Liver (tissue), 9 donors: Measurements from ENCODE around the gene ZNF530. TPM values are rescaled to one million over a fixed set of nuclear protein-coding genes. Genes with fewer than 3 reads are reported as not detected.

Source experiments
- DNase-seq: peaks from one replicate; pipeline ENCODE4 v3.0.0-alpha.2; 2017; ENCODE audit warnings: low spot score
- H3K27ac ChIP-seq, 2 donors: one replicate each; pipeline ENCODE4 v1.7.0; 2013; ENCODE audit warnings: inconsistent platforms in 2 of 2, low read length in 2 of 2, control low read depth in 1 of 2, low read depth in 1 of 2, mild to moderate bottlenecking in 1 of 2
- H3K27me3 ChIP-seq, 4 donors: one replicate each; pipeline versions ENCODE4 v1.6.1 to v1.7.0; 2013; ENCODE audit warnings: low read length in 3 of 4, inconsistent platforms in 1 of 4, mild to moderate bottlenecking in 1 of 4, moderate library complexity in 1 of 4; ENCODE audit not compliant: control insufficient read depth in 4 of 4, insufficient read depth in 4 of 4
- H3K36me3 ChIP-seq, 4 donors: one replicate each; pipeline versions ENCODE4 v1.6.1 to v1.7.0; 2013; ENCODE audit warnings: low read length in 3 of 4, mild to moderate bottlenecking in 3 of 4, low read depth in 1 of 4, moderate library complexity in 1 of 4; ENCODE audit not compliant: control insufficient read depth in 4 of 4, insufficient read depth in 3 of 4
- H3K4me1 ChIP-seq, 4 donors: one replicate each; pipeline versions ENCODE4 v1.6.1 to v1.7.0; 2013; ENCODE audit warnings: low read length in 3 of 4, mild to moderate bottlenecking in 3 of 4, moderate library complexity in 1 of 4; ENCODE audit not compliant: control insufficient read depth in 4 of 4, insufficient read depth in 4 of 4
- H3K4me3 ChIP-seq, 3 donors: one replicate each; pipeline versions ENCODE4 v1.6.1 to v1.7.0; 2013; ENCODE audit warnings: low read length in 3 of 3, control low read depth in 1 of 3, low read depth in 1 of 3, mild to moderate bottlenecking in 1 of 3
- H3K9ac ChIP-seq, 2 donors: one replicate each; pipeline ENCODE4 v1.7.0; 2013; ENCODE audit warnings: low read length in 2 of 2, mild to moderate bottlenecking in 2 of 2, moderate library complexity in 2 of 2, control low read depth in 1 of 2, low read depth in 1 of 2
- H3K9me3 ChIP-seq, 4 donors: one replicate each; pipeline versions ENCODE4 v1.6.1 to v1.7.0; 2013; ENCODE audit warnings: low read length in 3 of 4; ENCODE audit not compliant: control insufficient read depth in 4 of 4
- EGR1 ChIP-seq, 2 donors: IDR thresholded peaks; 2 replicates each; pipeline ENCODE4 v1.6.1; 2016 to 2018; ENCODE audit warnings: antibody characterized with exemption in 2 of 2, low read depth in 2 of 2
- FOXA1 ChIP-seq: IDR thresholded peaks from 2 replicates; pipeline ENCODE4 v1.6.1; 2016; ENCODE audit warnings: antibody characterized with exemption
- FOXA2 ChIP-seq: IDR thresholded peaks from 2 replicates; pipeline ENCODE4 v1.6.1; 2016; ENCODE audit warnings: antibody characterized with exemption
- JUND ChIP-seq, 2 donors: IDR thresholded peaks; 2 replicates each; pipeline ENCODE4 v1.6.1; 2016; ENCODE audit warnings: antibody characterized with exemption in 2 of 2
- NR2F2 ChIP-seq: IDR thresholded peaks from 2 replicates; pipeline ENCODE4 v1.6.1; 2016; ENCODE audit warnings: antibody characterized with exemption
- RAD21 ChIP-seq, 2 donors: IDR thresholded peaks; 2 replicates each; pipeline ENCODE4 v1.6.1; 2016; ENCODE audit warnings: antibody characterized with exemption in 2 of 2, mild to moderate bottlenecking in 2 of 2
- SP1 ChIP-seq: IDR thresholded peaks from 2 replicates; pipeline ENCODE4 v1.6.1; 2018; ENCODE audit warnings: antibody characterized with exemption, mild to moderate bottlenecking
- TAF1 ChIP-seq: conservative IDR thresholded peaks from 2 replicates; pipeline ENCODE4 v1.6.1; 2016; ENCODE audit warnings: antibody characterized with exemption, mild to moderate bottlenecking
- YY1 ChIP-seq: IDR thresholded peaks from 2 replicates; pipeline ENCODE4 v1.6.1; 2016; ENCODE audit warnings: antibody characterized with exemption, mild to moderate bottlenecking
- WGBS: extraction: QIAGEN DNeasy Blood & Tissue Kit; methylation state at CpG from one replicate; pipeline ENCODE4 v1.1.7; 2013; 5-methylcytosine and 5-hydroxymethylcytosine counted together
- polyA plus RNA-seq, 2 donors: library from polyadenylated mRNA; stranded (reverse) in 1 of 2; unstranded in 1 of 2; fragments of 200-250 nt in 1 of 2; fragments of >200 nt in 1 of 2; fragmentation: Nextera tagmentation in 1 of 2; extraction: Ambion mirVana in 1 of 2; gene quantifications; one replicate each; pipeline versions ENCODE4 v1.2.1 to v1.2.3, GENCODE V29; 2013 to 2015
- total RNA-seq, 2 donors: library from RNA; depleted of rRNA; stranded (reverse); fragments of >200 nt; gene quantifications; one replicate each; pipeline ENCODE4 v1.2.3, GENCODE V29; 2014
- TF ChIP-seq, protein P1 (sequence below): fragments of 150-350 bp; IDR thresholded peaks from 2 replicates; pipeline ENCODE4 v1.5.1; 2017; ENCODE audit warnings: improper control_type of control experiment, low read depth, low read length; ENCODE audit not compliant: missing input control
- TF ChIP-seq, protein P2 (sequence below): IDR thresholded peaks from 2 replicates; pipeline ENCODE4 v1.6.1; 2016; ENCODE audit warnings: antibody characterized with exemption
- TF ChIP-seq, protein P3 (sequence below): IDR thresholded peaks from 2 replicates; pipeline ENCODE4 v1.6.1; 2016; ENCODE audit warnings: antibody characterized with exemption
- TF ChIP-seq, protein P4 (sequence below): IDR thresholded peaks from 2 replicates; pipeline ENCODE4 v1.6.1; 2016; ENCODE audit warnings: antibody characterized with exemption, mild to moderate bottlenecking
- donor health status: healthy.
- donor health status: healthy.
- donor health status: healthy.
- donor health status: healthy.
- donor health status: healthy.

The ZNF530 gene
- total and polyA plus RNA-seq, 4 donors, result 0.86 to 7.1 (median 1.4) TPM

DNA sequence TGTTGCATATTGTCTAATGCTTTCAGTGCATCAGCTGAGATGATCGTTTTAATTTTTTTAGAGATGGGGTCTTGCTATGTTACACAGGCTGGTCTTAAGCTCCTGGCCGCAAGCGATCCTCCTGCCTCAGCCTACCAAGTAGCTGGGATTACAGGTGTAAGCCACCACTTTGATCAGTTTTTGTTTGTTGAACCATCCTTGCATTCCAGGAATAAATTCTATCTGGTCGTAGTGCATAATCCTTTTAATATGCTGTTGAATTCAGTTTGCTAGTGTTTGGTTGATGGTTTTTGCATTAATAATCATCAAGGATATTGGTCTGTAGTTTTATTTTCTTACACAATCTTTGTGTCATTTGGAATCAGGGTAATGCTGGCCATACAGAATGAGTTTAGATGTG, 37.7 kb downstream of the ZNF530 start (continued):
- TF ChIP-seq, protein P1, sequence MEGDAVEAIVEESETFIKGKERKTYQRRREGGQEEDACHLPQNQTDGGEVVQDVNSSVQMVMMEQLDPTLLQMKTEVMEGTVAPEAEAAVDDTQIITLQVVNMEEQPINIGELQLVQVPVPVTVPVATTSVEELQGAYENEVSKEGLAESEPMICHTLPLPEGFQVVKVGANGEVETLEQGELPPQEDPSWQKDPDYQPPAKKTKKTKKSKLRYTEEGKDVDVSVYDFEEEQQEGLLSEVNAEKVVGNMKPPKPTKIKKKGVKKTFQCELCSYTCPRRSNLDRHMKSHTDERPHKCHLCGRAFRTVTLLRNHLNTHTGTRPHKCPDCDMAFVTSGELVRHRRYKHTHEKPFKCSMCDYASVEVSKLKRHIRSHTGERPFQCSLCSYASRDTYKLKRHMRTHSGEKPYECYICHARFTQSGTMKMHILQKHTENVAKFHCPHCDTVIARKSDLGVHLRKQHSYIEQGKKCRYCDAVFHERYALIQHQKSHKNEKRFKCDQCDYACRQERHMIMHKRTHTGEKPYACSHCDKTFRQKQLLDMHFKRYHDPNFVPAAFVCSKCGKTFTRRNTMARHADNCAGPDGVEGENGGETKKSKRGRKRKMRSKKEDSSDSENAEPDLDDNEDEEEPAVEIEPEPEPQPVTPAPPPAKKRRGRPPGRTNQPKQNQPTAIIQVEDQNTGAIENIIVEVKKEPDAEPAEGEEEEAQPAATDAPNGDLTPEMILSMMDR, result no peak
- TF ChIP-seq, protein P2, sequence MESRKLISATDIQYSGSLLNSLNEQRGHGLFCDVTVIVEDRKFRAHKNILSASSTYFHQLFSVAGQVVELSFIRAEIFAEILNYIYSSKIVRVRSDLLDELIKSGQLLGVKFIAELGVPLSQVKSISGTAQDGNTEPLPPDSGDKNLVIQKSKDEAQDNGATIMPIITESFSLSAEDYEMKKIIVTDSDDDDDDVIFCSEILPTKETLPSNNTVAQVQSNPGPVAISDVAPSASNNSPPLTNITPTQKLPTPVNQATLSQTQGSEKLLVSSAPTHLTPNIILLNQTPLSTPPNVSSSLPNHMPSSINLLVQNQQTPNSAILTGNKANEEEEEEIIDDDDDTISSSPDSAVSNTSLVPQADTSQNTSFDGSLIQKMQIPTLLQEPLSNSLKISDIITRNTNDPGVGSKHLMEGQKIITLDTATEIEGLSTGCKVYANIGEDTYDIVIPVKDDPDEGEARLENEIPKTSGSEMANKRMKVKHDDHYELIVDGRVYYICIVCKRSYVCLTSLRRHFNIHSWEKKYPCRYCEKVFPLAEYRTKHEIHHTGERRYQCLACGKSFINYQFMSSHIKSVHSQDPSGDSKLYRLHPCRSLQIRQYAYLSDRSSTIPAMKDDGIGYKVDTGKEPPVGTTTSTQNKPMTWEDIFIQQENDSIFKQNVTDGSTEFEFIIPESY, result no peak

DNA sequence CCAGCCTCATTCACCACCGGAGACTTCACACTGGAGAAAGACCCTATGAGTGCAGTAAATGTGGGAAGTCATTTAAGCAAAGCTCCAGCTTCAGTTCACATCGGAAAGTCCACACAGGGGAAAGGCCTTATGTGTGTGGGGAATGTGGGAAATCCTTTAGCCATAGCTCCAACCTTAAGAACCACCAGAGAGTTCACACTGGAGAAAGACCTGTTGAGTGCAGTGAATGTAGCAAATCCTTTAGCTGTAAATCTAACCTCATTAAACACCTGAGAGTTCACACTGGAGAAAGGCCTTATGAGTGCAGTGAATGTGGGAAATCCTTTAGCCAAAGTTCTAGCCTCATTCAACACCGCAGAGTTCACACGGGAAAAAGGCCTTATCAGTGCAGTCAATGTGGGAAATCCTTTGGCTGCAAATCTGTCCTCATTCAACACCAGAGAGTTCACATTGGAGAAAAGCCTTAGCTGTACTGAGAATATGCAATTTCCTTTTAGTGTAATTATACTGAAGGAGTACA, 42.1 kb downstream of the ZNF530 start:
- peaks cover 36 to 60% (median 57%) of the 10 kb centered on the region in 4 donors for H3K9me3 ChIP-seq
- TF ChIP-seq, protein P2, result no peak
- TF ChIP-seq FOXA1, result no peak
- TF ChIP-seq TAF1, result no peak
- TF ChIP-seq, protein P1, result no peak
- no peak for TF ChIP-seq SP1
- TF ChIP-seq, protein P3, sequence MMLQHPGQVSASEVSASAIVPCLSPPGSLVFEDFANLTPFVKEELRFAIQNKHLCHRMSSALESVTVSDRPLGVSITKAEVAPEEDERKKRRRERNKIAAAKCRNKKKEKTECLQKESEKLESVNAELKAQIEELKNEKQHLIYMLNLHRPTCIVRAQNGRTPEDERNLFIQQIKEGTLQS, result no peak
- TF ChIP-seq RAD21 (IDR thresholded peaks at IDR 0.05), result no peak
- no peak for TF ChIP-seq NR2F2
- TF ChIP-seq FOXA2, result no peak
- TF ChIP-seq, protein P4, sequence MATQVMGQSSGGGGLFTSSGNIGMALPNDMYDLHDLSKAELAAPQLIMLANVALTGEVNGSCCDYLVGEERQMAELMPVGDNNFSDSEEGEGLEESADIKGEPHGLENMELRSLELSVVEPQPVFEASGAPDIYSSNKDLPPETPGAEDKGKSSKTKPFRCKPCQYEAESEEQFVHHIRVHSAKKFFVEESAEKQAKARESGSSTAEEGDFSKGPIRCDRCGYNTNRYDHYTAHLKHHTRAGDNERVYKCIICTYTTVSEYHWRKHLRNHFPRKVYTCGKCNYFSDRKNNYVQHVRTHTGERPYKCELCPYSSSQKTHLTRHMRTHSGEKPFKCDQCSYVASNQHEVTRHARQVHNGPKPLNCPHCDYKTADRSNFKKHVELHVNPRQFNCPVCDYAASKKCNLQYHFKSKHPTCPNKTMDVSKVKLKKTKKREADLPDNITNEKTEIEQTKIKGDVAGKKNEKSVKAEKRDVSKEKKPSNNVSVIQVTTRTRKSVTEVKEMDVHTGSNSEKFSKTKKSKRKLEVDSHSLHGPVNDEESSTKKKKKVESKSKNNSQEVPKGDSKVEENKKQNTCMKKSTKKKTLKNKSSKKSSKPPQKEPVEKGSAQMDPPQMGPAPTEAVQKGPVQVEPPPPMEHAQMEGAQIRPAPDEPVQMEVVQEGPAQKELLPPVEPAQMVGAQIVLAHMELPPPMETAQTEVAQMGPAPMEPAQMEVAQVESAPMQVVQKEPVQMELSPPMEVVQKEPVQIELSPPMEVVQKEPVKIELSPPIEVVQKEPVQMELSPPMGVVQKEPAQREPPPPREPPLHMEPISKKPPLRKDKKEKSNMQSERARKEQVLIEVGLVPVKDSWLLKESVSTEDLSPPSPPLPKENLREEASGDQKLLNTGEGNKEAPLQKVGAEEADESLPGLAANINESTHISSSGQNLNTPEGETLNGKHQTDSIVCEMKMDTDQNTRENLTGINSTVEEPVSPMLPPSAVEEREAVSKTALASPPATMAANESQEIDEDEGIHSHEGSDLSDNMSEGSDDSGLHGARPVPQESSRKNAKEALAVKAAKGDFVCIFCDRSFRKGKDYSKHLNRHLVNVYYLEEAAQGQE, result no peak
- TF ChIP-seq YY1, result no peak
- no peak for TF ChIP-seq EGR1 (IDR thresholded peaks at IDR 0.05; ENCODE audit: low read depth in 2 of 2)
- no peak for TF ChIP-seq JUND (IDR thresholded peaks at IDR 0.05)
- no peaks in the 10 kb centered on the region for H3K4me1 ChIP-seq
- 98% methylated on average over 4 of the region's 4 CpGs for whole genome bisulfite sequencing
- peak overlapping the region in 2 of 3 donors; percentile 43 to 66 for H3K4me3 ChIP-seq
- no peak overlapping the region for H3K27ac ChIP-seq
- no peak for DNase-seq
- no peaks in the 10 kb centered on the region for H3K27me3 ChIP-seq
- peaks cover 16 to 54% (median 49%) of the 10 kb centered on the region in 4 donors for H3K36me3 ChIP-seq
- H3K9ac ChIP-seq, result no peak overlapping the region
